DOHH2 (cell line): ENCODE data around the gene TXNDC11.

Source experiments
- CTCF ChIP-seq: fragments of 200-600 bp; sonication (generic); IDR thresholded peaks from one replicate; pipeline ENCODE4 v1.5.1; 2014; ENCODE audit warnings: antibody characterized with exemption, mild to moderate bottlenecking, low read depth, low read length; ENCODE audit not compliant: poor library complexity, severe bottlenecking
- EZH2phosphoT487 ChIP-seq: fragments of 200-600 bp; sonication (generic); IDR thresholded peaks from 2 replicates; pipeline ENCODE4 v1.6.1; 2017; ENCODE audit warnings: borderline replicate concordance, mild to moderate bottlenecking, antibody characterized with exemption, low read length, moderate library complexity, mixed read lengths

- TF ChIP-seq CTCF (peak; percentile 83), EZH2phosphoT487 (no peak)
These were observed 101.5 kb downstream of the TXNDC11 start for GRCh38 chr16:11640987-11641817.
